Naive thymus-derived CD4-positive, alpha-beta T cell (primary cell): ENCODE results near the gene PPME1. TPM values are rescaled to one million over a fixed set of nuclear protein-coding genes. Genes with fewer than 3 reads are reported as not detected.
A peak's percentile ranks its signal among the peaks of the same experiment; 100 is the strongest.

ENCODE experiments used
- ATAC-seq: fragments of 150-1000 bp; cut with Tn5 transposase; 2 replicates; pipeline ENCODE4 v1.10.0; 2021; ENCODE audit warnings: mild to moderate bottlenecking, moderate library complexity
- CTCF ChIA-PET: fragments of 350-600 bp; sonication (Branson Sonifier 250); formaldehyde crosslinking; loops from one replicate; lab custom pipeline; 2021; ENCODE audit warnings: antibody characterized with exemption; lab: Charles Lee
- POLR2A ChIA-PET: fragments of 350-600 bp; sonication (Branson Sonifier 250); formaldehyde crosslinking; loops from one replicate; lab custom pipeline; 2021; ENCODE audit warnings: antibody characterized with exemption, inconsistent platforms; lab: Charles Lee
- DNase-seq, 9 donors: peaks; one replicate each; pipeline versions ENCODE4 v3.0.0 to v3.0.0-alpha.2; 2020 to 2022; ENCODE audit warnings: mixed read lengths in 1 of 9
- H3K27ac ChIP-seq: one replicate; pipeline ENCODE4 v1.7.0; 2013; ENCODE audit warnings: mild to moderate bottlenecking, low read depth, low read length, moderate library complexity
- H3K27me3 ChIP-seq, 2 donors: one replicate each; pipeline ENCODE4 v1.7.0; 2013; ENCODE audit warnings: low read length in 2 of 2, mild to moderate bottlenecking in 2 of 2, moderate library complexity in 2 of 2; ENCODE audit not compliant: control insufficient read depth in 2 of 2, insufficient read depth in 2 of 2
- H3K36me3 ChIP-seq, 3 experiments: 1 replicate in 2 of 3; 2 replicates in 1 of 3; pipeline ENCODE4 v1.7.0; 2013; ENCODE audit warnings: low read length in 3 of 3, mild to moderate bottlenecking in 3 of 3, moderate library complexity in 1 of 3; ENCODE audit not compliant: insufficient read depth in 3 of 3, control insufficient read depth in 2 of 3
- H3K4me1 ChIP-seq, 2 donors: one replicate each; pipeline ENCODE4 v1.7.0; 2013; ENCODE audit warnings: low read length in 2 of 2, mild to moderate bottlenecking in 2 of 2, moderate library complexity in 1 of 2; ENCODE audit not compliant: control insufficient read depth in 2 of 2, insufficient read depth in 2 of 2
- H3K4me3 ChIP-seq: 2 replicates; pipeline ENCODE4 v1.7.0; 2013; ENCODE audit warnings: mild to moderate bottlenecking, low read length
- H3K9me3 ChIP-seq, 3 experiments: 1 replicate in 2 of 3; 2 replicates in 1 of 3; pipeline ENCODE4 v1.7.0; 2013; ENCODE audit warnings: low read length in 3 of 3; ENCODE audit not compliant: control insufficient read depth in 2 of 3
- H3K27ac Mint-ChIP-seq, 9 donors: one replicate each; pipeline ENCODE4 v1.8.0; 2020 to 2022; ENCODE audit warnings: mixed read lengths in 9 of 9, mild to moderate bottlenecking in 8 of 9, moderate library complexity in 5 of 9, inconsistent platforms in 2 of 9
- H3K27me3 Mint-ChIP-seq, 5 donors: one replicate each; pipeline ENCODE4 v1.8.0; 2021 to 2022; ENCODE audit warnings: mixed read lengths in 5 of 5, mild to moderate bottlenecking in 1 of 5
- H3K36me3 Mint-ChIP-seq, 5 donors: one replicate each; pipeline ENCODE4 v1.8.0; 2020 to 2022; ENCODE audit warnings: mixed read lengths in 5 of 5, mild to moderate bottlenecking in 3 of 5, inconsistent platforms in 1 of 5
- H3K4me1 Mint-ChIP-seq, 7 donors: one replicate each; pipeline ENCODE4 v1.8.0; 2020 to 2022; ENCODE audit warnings: mixed read lengths in 7 of 7, mild to moderate bottlenecking in 3 of 7, inconsistent platforms in 1 of 7
- H3K4me3 Mint-ChIP-seq, 10 donors: one replicate each; pipeline ENCODE4 v1.8.0; 2020 to 2022; ENCODE audit warnings: mild to moderate bottlenecking in 10 of 10, mixed read lengths in 10 of 10, moderate library complexity in 6 of 10, inconsistent platforms in 2 of 10
- H3K9me3 Mint-ChIP-seq, 11 donors: one replicate each; pipeline ENCODE4 v1.8.0; 2020 to 2022; ENCODE audit warnings: mixed read lengths in 11 of 11, mild to moderate bottlenecking in 4 of 11, inconsistent platforms in 1 of 11, moderate library complexity in 1 of 11
- intact Hi-C, 2 donors: fragments of 100-400 bp; cut with micrococcal nuclease; formaldehyde crosslinking; loops; one replicate each; pipeline ENCODE4 v1.15.1; 2023
- polyA plus RNA-seq, 2 donors: library from polyadenylated mRNA; unstranded; fragments of 300-500 nt; fragmentation: Illumina TruSeq; gene quantifications; one replicate each; pipeline ENCODE4 v1.2.3, GENCODE V29; 2021
- total RNA-seq, 6 experiments: library from RNA in 5 of 6; stranded (reverse) in 5 of 6; gene quantifications; 1 replicate in 5 of 6; 2 replicates in 1 of 6; pipeline ENCODE4 v1.2.3 and lab custom pipeline; 2021 to 2026

Gene PPME1
- total and polyA plus RNA-seq, 7 experiments from 2014 or later: 14.6 to 41.7 (median 20.2) TPM

- Histone ChIP-seq H3K4me1 (peaks cover 7 to 15% of the 10 kb centered on the region in 2 donors), H3K9me3 (no peaks in the 10 kb centered on the region), H3K4me3 (no peak overlapping the region), H3K36me3 (no peaks in the 10 kb centered on the region), H3K27me3 (no peaks in the 10 kb centered on the region), H3K27ac (no peak overlapping the region)
- ATAC-seq: no peak
- Mint-ChIP-seq H3K4me3 (no peak overlapping the region), H3K27me3 (peaks cover 0 to 9% (median 4%) of the 10 kb centered on the region in 5 donors), H3K4me1 (peaks cover 8 to 28% (median 21%) of the 10 kb centered on the region in 7 donors), H3K9me3 (peaks cover 0 to 2% (median 0%) of the 10 kb centered on the region in 11 donors), H3K27ac (no peak overlapping the region), H3K36me3 (no peaks in the 10 kb centered on the region)
- ChIA-PET POLR2A (no interaction called here), CTCF (no interaction called here)
- DNase-seq: no peak
- intact Hi-C loops: no loop called here
Measured at GRCh38 chr11:74265256-74265655, 94.2 kb downstream of the PPME1 start.

- H3K4me3 ChIP-seq: no peak overlapping the region
- DNase-seq: no peak
- peaks cover 0 to 2% (median 0%) of the 10 kb centered on the region in 11 donors for H3K9me3 Mint-ChIP-seq
- intact Hi-C loops: no loop called here
- H3K4me3 Mint-ChIP-seq: no peak overlapping the region
- no peak for ATAC-seq
- H3K27ac Mint-ChIP-seq: peak overlapping the region in 1 of 9 donors; percentile 32
- H3K36me3 Mint-ChIP-seq: no peaks in the 10 kb centered on the region
- H3K27me3 Mint-ChIP-seq: peaks cover 0 to 17% (median 4%) of the 10 kb centered on the region in 5 donors
- H3K9me3 ChIP-seq: no peaks in the 10 kb centered on the region
- H3K4me1 Mint-ChIP-seq: peaks cover 8 to 33% (median 21%) of the 10 kb centered on the region in 7 donors
- no peaks in the 10 kb centered on the region for H3K36me3 ChIP-seq
- H3K4me1 ChIP-seq: peaks cover 7 to 15% of the 10 kb centered on the region in 2 donors
- no peak overlapping the region for H3K27ac ChIP-seq
- H3K27me3 ChIP-seq: no peaks in the 10 kb centered on the region
- CTCF ChIA-PET: interaction anchor here (0.6 kb wide), 1 partner anchor 519 kb away, joined by 3 read pairs; no protein-coding TSS in a partner anchor
- POLR2A ChIA-PET: interaction anchor here (0.5 kb wide), 1 partner anchor 29 kb away, joined by 3 read pairs; no protein-coding TSS in a partner anchor
Measured at GRCh38 chr11:74267014-74267413, 95.9 kb downstream of the PPME1 start.

GRCh38 chr11:74268456-74268855 is 97.4 kb downstream of the PPME1 start:
- ChIA-PET POLR2A (no interaction called here), CTCF (interaction anchor here (1.4 kb wide), 1 partner anchor 13 kb away, joined by 8 read pairs; no protein-coding TSS in a partner anchor)
- Mint-ChIP-seq H3K4me3 (peak overlapping the region in 5 of 10 donors; percentile 5 to 50 (median 31)), H3K27ac (no peak overlapping the region), H3K27me3 (peaks cover 0 to 22% (median 0%) of the 10 kb centered on the region in 5 donors), H3K36me3 (no peaks in the 10 kb centered on the region), H3K9me3 (no peaks in the 10 kb centered on the region), H3K4me1 (peaks cover 8 to 33% (median 21%) of the 10 kb centered on the region in 7 donors)
- H3K36me3 ChIP-seq: no peaks in the 10 kb centered on the region
- H3K4me3 ChIP-seq: no peak overlapping the region
- H3K4me1 ChIP-seq: peaks cover 7 to 15% of the 10 kb centered on the region in 2 donors
- ATAC-seq (no peak), DNase-seq (no peak)
- H3K27ac ChIP-seq: no peak overlapping the region
- H3K27me3 ChIP-seq: no peaks in the 10 kb centered on the region
- no peaks in the 10 kb centered on the region for H3K9me3 ChIP-seq
- intact Hi-C loops: no loop called here

DNA sequence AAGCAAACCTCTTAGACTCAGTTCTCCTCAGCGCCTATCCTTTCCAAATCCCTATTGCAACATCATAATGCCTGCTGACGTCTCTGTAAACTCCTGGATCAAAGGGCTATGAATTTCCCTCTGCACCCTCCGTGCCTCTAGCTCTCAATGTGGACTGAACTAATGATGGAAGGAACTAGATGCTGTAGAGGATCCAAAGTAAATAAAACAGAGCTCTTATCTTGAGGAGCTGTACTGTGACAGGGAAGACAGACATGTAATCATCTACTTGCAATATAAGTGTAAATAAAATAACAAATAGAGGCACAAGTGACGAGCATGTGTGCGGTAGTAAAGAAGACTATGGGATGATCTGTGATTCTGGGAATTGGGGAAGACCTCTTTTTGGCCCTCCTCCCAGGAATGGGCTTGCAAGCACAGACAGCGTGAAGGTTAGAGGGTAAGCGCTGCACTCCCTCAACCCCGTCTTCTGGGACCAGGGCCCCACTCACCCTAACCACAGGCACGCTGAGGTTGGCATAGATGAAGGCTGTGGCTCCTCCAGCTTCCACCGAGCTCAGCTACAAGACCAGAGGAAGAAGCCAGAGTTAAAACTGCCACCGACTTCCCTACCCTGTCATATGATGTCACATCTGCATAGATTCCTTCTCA is 98.2 kb downstream of the PPME1 start:
- Mint-ChIP-seq H3K4me1 (peaks cover 8 to 33% (median 21%) of the 10 kb centered on the region in 7 donors), H3K4me3 (peak overlapping the region in 6 of 10 donors; percentile 5 to 59 (median 40)), H3K9me3 (no peaks in the 10 kb centered on the region), H3K27ac (peak overlapping the region in 3 of 9 donors; percentile 5 to 39 (median 13)), H3K36me3 (no peaks in the 10 kb centered on the region), H3K27me3 (peaks cover 0 to 25% (median 0%) of the 10 kb centered on the region in 5 donors)
- no peaks in the 10 kb centered on the region for H3K27me3 ChIP-seq
- H3K27ac ChIP-seq: no peak overlapping the region
- no peaks in the 10 kb centered on the region for H3K9me3 ChIP-seq
- no peaks in the 10 kb centered on the region for H3K36me3 ChIP-seq
- DNase-seq (peak in 7 of 9 donors; percentile 11 to 48 (median 43)), ATAC-seq (peak; percentile 71)
- POLR2A ChIA-PET: interaction anchor here (0.7 kb wide), 1 partner anchor 9 kb away, joined by 3 read pairs; no protein-coding TSS in a partner anchor
- H3K4me3 ChIP-seq: no peak overlapping the region
- peaks cover 7 to 15% of the 10 kb centered on the region in 2 donors for H3K4me1 ChIP-seq
- intact Hi-C loops: no loop called here
- CTCF ChIA-PET: interaction anchor here (1.4 kb wide), 1 partner anchor 13 kb away, joined by 8 read pairs; no protein-coding TSS in a partner anchor

- DNase-seq (no peak), ATAC-seq (no peak)
- peaks cover 4 to 43% (median 8%) of the 10 kb centered on the region in 5 donors for H3K27me3 Mint-ChIP-seq
- H3K36me3 ChIP-seq: no peaks in the 10 kb centered on the region
- H3K27ac ChIP-seq: no peak overlapping the region
- ChIA-PET POLR2A (no interaction called here), CTCF (no interaction called here)
- H3K27ac Mint-ChIP-seq: no peak overlapping the region
- H3K4me3 ChIP-seq: no peak overlapping the region
- no peaks in the 10 kb centered on the region for H3K27me3 ChIP-seq
- no peaks in the 10 kb centered on the region for H3K9me3 Mint-ChIP-seq
- H3K36me3 Mint-ChIP-seq: no peaks in the 10 kb centered on the region
- no peaks in the 10 kb centered on the region for H3K9me3 ChIP-seq
- peaks cover 7 to 15% of the 10 kb centered on the region in 2 donors for H3K4me1 ChIP-seq
- no peak overlapping the region for H3K4me3 Mint-ChIP-seq
- H3K4me1 Mint-ChIP-seq: peaks cover 8 to 33% (median 21%) of the 10 kb centered on the region in 7 donors
- intact Hi-C loops: no loop called here
Measured at GRCh38 chr11:74272276-74272675, 101.2 kb downstream of the PPME1 start.

GRCh38 chr11:74276581-74276980 is 105.5 kb downstream of the PPME1 start:
- DNase-seq (no peak), ATAC-seq (no peak)
- intact Hi-C loops: no loop called here
- H3K27ac ChIP-seq: no peak overlapping the region
- no peak overlapping the region for H3K4me3 ChIP-seq
- no peak overlapping the region for H3K4me3 Mint-ChIP-seq
- H3K27me3 ChIP-seq: no peaks in the 10 kb centered on the region
- ChIA-PET POLR2A (no interaction called here), CTCF (no interaction called here)
- H3K9me3 Mint-ChIP-seq: no peaks in the 10 kb centered on the region
- no peaks in the 10 kb centered on the region for H3K4me1 Mint-ChIP-seq
- H3K36me3 Mint-ChIP-seq: no peaks in the 10 kb centered on the region
- no peaks in the 10 kb centered on the region for H3K4me1 ChIP-seq
- no peaks in the 10 kb centered on the region for H3K9me3 ChIP-seq
- H3K27me3 Mint-ChIP-seq: peaks cover 4 to 43% (median 8%) of the 10 kb centered on the region in 5 donors
- no peaks in the 10 kb centered on the region for H3K36me3 ChIP-seq
- H3K27ac Mint-ChIP-seq: no peak overlapping the region
